Measurements from ENCODE around the gene TNRC6C.
A peak's percentile ranks its signal among the peaks of the same experiment; 100 is the strongest.

TNRC6C gene

DNA sequence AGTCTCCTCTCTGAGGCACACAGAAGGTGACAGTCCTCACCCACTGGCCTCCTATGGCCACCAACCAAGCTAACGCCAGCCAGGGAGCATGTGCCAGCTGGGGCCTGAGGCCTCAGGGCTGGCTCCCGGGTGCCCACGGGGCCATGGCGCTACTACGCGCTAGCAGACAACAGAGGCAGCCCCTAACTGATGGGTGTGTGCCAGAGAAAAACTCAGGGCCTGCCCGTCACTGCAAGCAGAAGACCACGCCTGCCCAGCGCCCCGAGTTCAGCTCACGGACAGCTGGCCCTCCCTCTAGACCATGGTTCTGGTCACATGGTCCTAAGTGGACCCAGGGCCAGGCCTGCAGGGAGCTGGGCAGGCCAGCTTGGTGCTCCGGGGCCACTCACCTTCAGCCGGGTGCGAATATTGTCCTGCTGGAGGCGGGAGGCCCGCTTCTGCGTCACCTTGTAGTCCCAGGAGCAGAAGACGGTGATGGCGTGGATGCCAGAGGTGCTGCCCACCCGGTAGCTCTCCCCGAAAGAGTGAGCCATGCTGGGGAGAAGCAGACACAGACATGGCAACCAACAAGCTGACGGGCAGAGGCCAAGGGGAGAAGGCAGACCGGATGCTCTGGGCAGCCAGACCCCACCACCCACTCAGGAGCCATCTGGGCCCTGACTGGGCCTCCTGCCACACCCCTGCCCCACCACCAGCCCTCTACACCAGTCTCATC is 163.9 kb downstream of the TNRC6C start:
- H3K79me2 ChIP-seq (ENCODE audit: insufficient read depth, low read depth): peaks cover 14% of the 10 kb centered on the region; the same call in 1 of the 2 replicates
- peak overlapping the region; percentile 60; the same call in 1 of the 2 replicates for H3K9ac ChIP-seq
- no peaks in the 10 kb centered on the region for H3K36me3 ChIP-seq (ENCODE audit: insufficient read depth)
- H3K4me2 ChIP-seq: peak overlapping the region; percentile 99
- no peak overlapping the region for H2AFZ ChIP-seq (ENCODE audit: low read depth)
- H3K4me3 ChIP-seq (IDR thresholded peaks at IDR 0.05; ENCODE audit: insufficient read depth, low read depth, low read length): no peak overlapping the region
- H3K27ac ChIP-seq: peak overlapping the region; percentile 80
- H3K27me3 ChIP-seq (ENCODE audit: insufficient read depth, low read depth): no peaks in the 10 kb centered on the region
- TF ChIP-seq, protein P1, sequence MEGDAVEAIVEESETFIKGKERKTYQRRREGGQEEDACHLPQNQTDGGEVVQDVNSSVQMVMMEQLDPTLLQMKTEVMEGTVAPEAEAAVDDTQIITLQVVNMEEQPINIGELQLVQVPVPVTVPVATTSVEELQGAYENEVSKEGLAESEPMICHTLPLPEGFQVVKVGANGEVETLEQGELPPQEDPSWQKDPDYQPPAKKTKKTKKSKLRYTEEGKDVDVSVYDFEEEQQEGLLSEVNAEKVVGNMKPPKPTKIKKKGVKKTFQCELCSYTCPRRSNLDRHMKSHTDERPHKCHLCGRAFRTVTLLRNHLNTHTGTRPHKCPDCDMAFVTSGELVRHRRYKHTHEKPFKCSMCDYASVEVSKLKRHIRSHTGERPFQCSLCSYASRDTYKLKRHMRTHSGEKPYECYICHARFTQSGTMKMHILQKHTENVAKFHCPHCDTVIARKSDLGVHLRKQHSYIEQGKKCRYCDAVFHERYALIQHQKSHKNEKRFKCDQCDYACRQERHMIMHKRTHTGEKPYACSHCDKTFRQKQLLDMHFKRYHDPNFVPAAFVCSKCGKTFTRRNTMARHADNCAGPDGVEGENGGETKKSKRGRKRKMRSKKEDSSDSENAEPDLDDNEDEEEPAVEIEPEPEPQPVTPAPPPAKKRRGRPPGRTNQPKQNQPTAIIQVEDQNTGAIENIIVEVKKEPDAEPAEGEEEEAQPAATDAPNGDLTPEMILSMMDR (conservative IDR thresholded peaks at IDR 0.05; ENCODE audit: low read depth, low read length): no peak
- peaks cover 60% of the 10 kb centered on the region for H3K4me1 ChIP-seq (ENCODE audit: low read depth, poor library complexity, severe bottlenecking)
- no peaks in the 10 kb centered on the region for H4K20me1 ChIP-seq (ENCODE audit: insufficient read depth)

DNA sequence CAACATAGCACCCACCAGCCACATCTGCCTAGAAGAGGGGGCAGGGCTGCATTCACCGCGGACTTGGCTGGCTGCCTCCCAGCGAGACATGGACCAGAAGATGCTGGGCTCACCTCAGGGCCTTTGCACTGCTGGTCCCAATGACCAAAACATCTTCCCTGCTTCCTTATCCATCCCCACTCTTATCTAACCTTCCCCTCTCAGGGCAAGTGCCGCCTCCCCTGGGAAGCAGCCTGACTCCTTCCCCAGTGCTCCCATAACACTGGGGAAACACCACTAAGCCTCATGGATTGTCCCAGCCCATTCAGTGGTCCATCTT is 164.4 kb downstream of the TNRC6C start:
- H3K27me3 ChIP-seq (ENCODE audit: insufficient read depth, low read depth): no peaks in the 10 kb centered on the region
- no peak overlapping the region for H2AFZ ChIP-seq (ENCODE audit: low read depth)
- no peaks in the 10 kb centered on the region for H3K36me3 ChIP-seq (ENCODE audit: insufficient read depth)
- H4K20me1 ChIP-seq (ENCODE audit: insufficient read depth): no peaks in the 10 kb centered on the region
- TF ChIP-seq, protein P1 (conservative IDR thresholded peaks at IDR 0.05; ENCODE audit: low read depth, low read length): no peak
- H3K9ac ChIP-seq: no peak overlapping the region
- peak overlapping the region; percentile 99; the same call in 1 of the 2 replicates for H3K4me2 ChIP-seq
- peaks cover 19% of the 10 kb centered on the region; the same call in 1 of the 2 replicates for H3K79me2 ChIP-seq (ENCODE audit: insufficient read depth, low read depth)
- peaks cover 56% of the 10 kb centered on the region for H3K4me1 ChIP-seq (ENCODE audit: low read depth, poor library complexity, severe bottlenecking)
- no peak overlapping the region; the same call in 1 of the 2 replicates for H3K27ac ChIP-seq
- H3K4me3 ChIP-seq (IDR thresholded peaks at IDR 0.05; ENCODE audit: insufficient read depth, low read depth, low read length): no peak overlapping the region

DNA sequence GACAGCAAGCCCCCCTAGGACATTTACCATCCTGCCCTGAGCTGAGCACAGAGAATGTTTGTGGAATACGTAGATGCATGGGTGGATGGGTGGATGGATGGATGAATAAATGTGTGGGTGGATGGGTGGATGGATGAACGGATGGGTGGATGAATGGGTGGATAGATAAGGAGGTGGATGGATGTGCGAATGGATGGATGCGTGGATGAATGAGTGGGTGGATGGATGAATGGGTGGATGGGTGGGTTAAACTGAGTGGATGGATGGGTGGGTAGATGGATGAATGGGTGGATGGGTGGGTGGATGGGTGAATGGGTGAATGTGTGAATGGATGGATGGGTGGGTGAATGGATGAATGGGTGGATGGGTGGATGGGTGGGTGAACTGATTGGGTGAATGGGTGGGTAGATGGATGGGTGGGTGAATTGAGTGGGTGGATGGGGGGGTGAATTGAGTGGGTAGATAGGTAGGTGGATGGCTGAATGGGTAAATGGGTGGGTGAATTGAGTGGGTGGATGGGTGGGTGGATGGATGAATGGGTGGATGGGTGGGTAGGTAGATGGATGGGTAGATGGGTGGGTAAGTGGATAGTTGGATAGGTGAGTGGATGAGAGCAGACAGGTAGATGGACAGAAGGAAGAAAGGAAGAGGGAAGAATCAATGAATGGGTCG is 164.9 kb downstream of the TNRC6C start:
- Histone ChIP-seq H4K20me1 (ENCODE audit: insufficient read depth) (no peaks in the 10 kb centered on the region), H3K4me1 (ENCODE audit: low read depth, poor library complexity, severe bottlenecking) (peaks cover 51% of the 10 kb centered on the region), H3K9ac (no peak overlapping the region), H3K4me3 (IDR thresholded peaks at IDR 0.05; ENCODE audit: insufficient read depth, low read depth, low read length) (no peak overlapping the region), H3K36me3 (ENCODE audit: insufficient read depth) (no peaks in the 10 kb centered on the region), H3K27me3 (ENCODE audit: insufficient read depth, low read depth) (no peaks in the 10 kb centered on the region), H3K79me2 (ENCODE audit: insufficient read depth, low read depth) (peaks cover 24% of the 10 kb centered on the region; the same call in 1 of the 2 replicates), H3K27ac (no peak overlapping the region; the same call in 1 of the 2 replicates), H2AFZ (ENCODE audit: low read depth) (no peak overlapping the region), H3K4me2 (peak overlapping the region; percentile 99; the same call in 1 of the 2 replicates)
- TF ChIP-seq, protein P1 (conservative IDR thresholded peaks at IDR 0.05; ENCODE audit: low read depth, low read length): no peak

DNA sequence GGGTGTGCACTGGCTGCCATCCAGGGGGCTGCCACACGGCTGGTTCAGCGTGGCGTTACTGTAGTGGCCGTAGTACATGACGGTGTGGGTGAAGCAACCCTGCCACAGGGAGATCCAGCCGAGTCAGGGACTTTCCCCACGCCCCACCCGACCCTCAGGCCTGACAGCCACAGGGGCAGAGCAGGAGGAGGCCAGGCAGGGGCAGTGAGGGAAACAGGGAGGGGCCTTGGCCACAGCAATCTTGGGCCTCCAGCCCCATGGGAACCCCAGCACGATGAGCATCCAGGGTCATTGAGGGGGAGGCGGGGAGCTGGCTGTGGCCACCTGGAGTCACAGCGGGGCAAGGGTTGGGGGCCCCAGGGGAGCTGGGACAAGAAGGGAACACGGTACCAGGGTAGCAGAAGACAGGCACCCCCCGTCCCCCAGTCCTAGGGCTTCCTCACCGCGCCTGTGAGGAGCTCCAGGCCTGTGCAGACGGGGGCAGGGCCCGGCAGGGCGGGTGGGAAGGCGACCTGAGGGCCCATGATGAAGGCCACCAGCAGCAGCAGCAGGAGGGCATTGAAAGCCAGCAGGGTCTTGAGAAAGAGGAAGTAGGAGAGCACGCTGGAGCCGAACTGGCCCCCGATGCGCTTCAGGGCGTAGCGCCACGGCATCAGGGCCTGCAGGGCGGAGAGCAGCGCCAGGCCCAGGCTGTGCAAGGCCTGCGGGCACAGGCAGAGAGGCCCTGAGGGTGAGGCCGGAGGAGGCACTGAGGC is 165.8 kb downstream of the TNRC6C start:
- Histone ChIP-seq H3K9ac (no peak overlapping the region), H4K20me1 (ENCODE audit: insufficient read depth) (no peaks in the 10 kb centered on the region), H3K4me1 (ENCODE audit: low read depth, poor library complexity, severe bottlenecking) (peaks cover 57% of the 10 kb centered on the region), H3K4me2 (no peak overlapping the region), H3K79me2 (ENCODE audit: insufficient read depth, low read depth) (peaks cover 25% of the 10 kb centered on the region; the same call in 1 of the 2 replicates), H2AFZ (ENCODE audit: low read depth) (no peak overlapping the region), H3K27ac (no peak overlapping the region), H3K36me3 (ENCODE audit: insufficient read depth) (no peaks in the 10 kb centered on the region), H3K27me3 (ENCODE audit: insufficient read depth, low read depth) (no peaks in the 10 kb centered on the region), H3K4me3 (IDR thresholded peaks at IDR 0.05; ENCODE audit: insufficient read depth, low read depth, low read length) (no peak overlapping the region)
- TF ChIP-seq, protein P1 (conservative IDR thresholded peaks at IDR 0.05; ENCODE audit: low read depth, low read length): no peak

Measured in KMS-11 (cell line).